Kidney (tissue), 14 donors: ENCODE results near the gene KLHL29. TPM values are rescaled to one million over a fixed set of nuclear protein-coding genes. Genes with fewer than 3 reads are reported as not detected.

ENCODE experiments used
- DNase-seq, 5 donors: peaks; one replicate each; pipeline ENCODE4 v3.0.0-alpha.2; 2013 to 2020
- FAIRE-seq: peaks from 2 replicates; lab custom pipeline; 2012; peaks lifted over from hg19 to GRCh38; lab: Jason Lieb, UNC
- H3K27ac ChIP-seq, 2 donors: one replicate each; pipeline ENCODE4 v1.7.0; 2013; ENCODE audit warnings: low read depth in 2 of 2, low read length in 2 of 2, inconsistent platforms in 1 of 2
- H3K27me3 ChIP-seq: one replicate; pipeline ENCODE4 v1.7.1; 2013; ENCODE audit warnings: low read length, inconsistent platforms; ENCODE audit not compliant: control insufficient read depth, insufficient read depth
- H3K36me3 ChIP-seq, 3 donors: one replicate each; pipeline versions ENCODE4 v1.7.0 to v1.7.1; 2013; ENCODE audit warnings: low read length in 3 of 3, control low read depth in 1 of 3, inconsistent platforms in 1 of 3; ENCODE audit not compliant: insufficient read depth in 3 of 3, control insufficient read depth in 2 of 3
- H3K4me1 ChIP-seq, 3 donors: one replicate each; pipeline versions ENCODE4 v1.7.0 to v1.7.1; 2013; ENCODE audit warnings: low read length in 3 of 3, inconsistent platforms in 1 of 3, low read depth in 1 of 3; ENCODE audit not compliant: control insufficient read depth in 2 of 3, insufficient read depth in 2 of 3
- H3K4me3 ChIP-seq, 3 donors: one replicate each; pipeline versions ENCODE4 v1.7.0 to v1.8.1; 2013; ENCODE audit warnings: low read length in 3 of 3, control low read depth in 1 of 3, inconsistent platforms in 1 of 3
- H3K9ac ChIP-seq, 3 donors: one replicate each; pipeline versions ENCODE4 v1.7.0 to v1.7.1; 2013; ENCODE audit warnings: low read length in 3 of 3, control low read depth in 1 of 3, inconsistent platforms in 1 of 3
- H3K9me3 ChIP-seq, 3 donors: one replicate each; pipeline versions ENCODE4 v1.7.0 to v1.7.1; 2013; ENCODE audit warnings: low read length in 3 of 3, control low read depth in 1 of 3, inconsistent platforms in 1 of 3; ENCODE audit not compliant: control insufficient read depth in 2 of 3, insufficient read depth in 1 of 3
- CTCF ChIP-seq: IDR thresholded peaks from 3 replicates; pipeline ENCODE4 v1.5.1; 2012; ENCODE audit warnings: mild to moderate bottlenecking, moderate library complexity, borderline replicate concordance; ENCODE audit not compliant: insufficient read depth; ENCODE audit errors: extremely low read depth
- intact Hi-C: fragments of 100-400 bp; cut with DNase I; formaldehyde crosslinking; loops from one replicate; pipeline ENCODE4 v1.11.1; 2022
- polyA plus RNA-seq: library from polyadenylated mRNA; stranded (reverse); fragments of 350-450 nt; fragmentation: Illumina TruSeq; extraction: RNeasy Lipid Tissue Mini Kit (QIAGEN cat#74804); gene quantifications from one replicate; pipeline ENCODE4 v1.2.3, GENCODE V29; 2014; ENCODE audit warnings: low read depth, low replicate concordance; ENCODE audit not compliant: insufficient read depth
- total RNA-seq: library from RNA; stranded (reverse); fragmentation: NEBNext Ultra II Directional; extraction: Animal tissue kit (Norgen Biotek cat#: 25700); gene quantifications from one replicate; pipeline ENCODE4 v1.2.1, GENCODE V29; 2021
- donor health status: control.
- donor health status: control.
- donor health status: control.
- donor health status: control.
- donor health status: control.
- donor health status: DM: yes; HTN: yes; CAD: no.
- donor health status: Normal renal cell carcinoma (clear cell type).

The KLHL29 gene
- total and polyA plus RNA-seq, 2 donors from 2014 or later = 1.5 to 10.5 TPM

GRCh38 chr2:23489471-23490322, 104.7 kb downstream of the KLHL29 start:
- no peak overlapping the region for H3K4me3 ChIP-seq
- no peaks in the 10 kb centered on the region for H3K27me3 ChIP-seq
- intact Hi-C loops = no loop called here
- no peaks in the 10 kb centered on the region for H3K9me3 ChIP-seq
- TF ChIP-seq CTCF = no peak
- FAIRE-seq = no peak
- peaks cover 0 to 7% (median 5%) of the 10 kb centered on the region in 3 donors for H3K4me1 ChIP-seq
- H3K9ac ChIP-seq = no peak overlapping the region
- peak in 1 of 5 donors; percentile 60 for DNase-seq
- no peak overlapping the region for H3K27ac ChIP-seq
- H3K36me3 ChIP-seq = no peaks in the 10 kb centered on the region

DNA sequence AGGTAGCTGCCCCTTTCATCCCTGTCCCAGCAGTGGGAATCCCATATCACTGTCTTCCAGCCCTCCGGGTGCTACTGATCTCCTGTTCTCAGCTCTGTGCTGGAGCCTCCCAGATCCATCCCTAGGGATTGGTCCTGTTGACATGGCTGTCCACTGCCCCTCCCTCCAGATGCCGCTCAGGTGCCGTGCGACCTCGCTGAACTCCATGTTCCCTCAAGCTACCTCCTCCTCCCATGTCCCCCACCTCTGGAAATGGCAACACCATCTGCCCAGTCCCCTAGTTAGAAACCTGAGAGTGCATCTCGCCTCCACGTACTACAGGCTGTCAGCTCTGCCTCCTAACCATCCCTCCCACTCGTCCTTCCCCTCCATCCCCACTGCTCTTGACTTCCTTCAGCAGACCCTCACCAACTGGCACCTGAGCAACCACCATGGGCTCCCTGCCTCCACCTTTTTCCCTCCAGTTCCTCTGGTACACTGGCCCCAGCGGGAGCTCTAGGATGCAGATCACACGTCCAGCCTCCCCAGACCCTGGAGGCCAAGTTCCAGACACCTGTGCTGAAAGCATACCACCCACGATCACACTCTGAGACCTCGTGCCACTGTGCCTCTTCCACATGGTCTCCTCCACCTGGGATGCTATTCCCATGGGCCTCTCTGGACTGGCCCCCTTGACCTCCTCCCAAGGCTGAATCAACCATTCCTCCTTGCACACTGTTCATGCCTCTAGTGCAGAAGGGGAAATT, 106.8 kb downstream of the KLHL29 start:
- Histone ChIP-seq H3K36me3 (no peaks in the 10 kb centered on the region), H3K27ac (no peak overlapping the region)
- no peak for FAIRE-seq

DNA sequence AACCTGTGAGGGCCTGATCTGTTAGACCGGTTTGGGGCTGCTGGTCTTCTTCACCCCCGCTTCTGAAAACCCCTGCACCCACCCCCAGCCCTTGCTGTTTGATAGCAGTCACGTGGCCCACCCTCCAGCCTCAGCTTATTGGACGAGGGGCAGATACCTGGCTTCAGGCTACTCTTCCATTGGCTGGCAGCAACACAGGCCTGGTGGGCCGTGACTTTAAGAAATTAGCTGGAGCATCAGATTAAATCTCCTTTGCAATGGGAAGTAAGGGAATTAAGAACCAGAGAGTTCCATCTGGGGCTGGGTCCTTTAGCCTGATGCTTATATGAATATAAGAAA, 107.3 kb downstream of the KLHL29 start:
- no peak for TF ChIP-seq CTCF
- Histone ChIP-seq H3K27me3 (no peaks in the 10 kb centered on the region), H3K9me3 (no peaks in the 10 kb centered on the region), H3K36me3 (no peaks in the 10 kb centered on the region), H3K27ac (no peak overlapping the region), H3K4me1 (peaks cover 0 to 1% (median 1%) of the 10 kb centered on the region in 3 donors), H3K9ac (no peak overlapping the region), H3K4me3 (no peak overlapping the region)
- FAIRE-seq = no peak
- peak in 1 of 5 donors; percentile 12 for DNase-seq
- intact Hi-C loops = no loop called here

More for the DNA sequence above, 106.8 kb downstream of the KLHL29 start:
- Histone ChIP-seq H3K9ac (no peak overlapping the region), H3K9me3 (no peaks in the 10 kb centered on the region), H3K27me3 (no peaks in the 10 kb centered on the region), H3K4me1 (peaks cover 0 to 7% (median 5%) of the 10 kb centered on the region in 3 donors), H3K4me3 (no peak overlapping the region)
- intact Hi-C loops = no loop called here
- peak in 1 of 5 donors; percentile 36 for DNase-seq
- TF ChIP-seq CTCF = no peak
